Measurements from ENCODE around the gene PRDM16.
A peak's percentile ranks its signal among the peaks of the same experiment; 100 is the strongest.

Gene PRDM16

GRCh38 chr1:3089490-3089889 lies 20.5 kb downstream of the PRDM16 start:
- H3K27ac ChIP-seq: no peak overlapping the region
- peaks cover 48% of the 10 kb centered on the region for H3K27me3 ChIP-seq
- H3K4me1 ChIP-seq: peaks cover 21% of the 10 kb centered on the region
- no peak overlapping the region for H3K9ac ChIP-seq
- no peak for TF ChIP-seq Cebpa-rat (IDR thresholded peaks at IDR 0.05)
- no peak overlapping the region for H3K4me3 ChIP-seq
- H3K4me2 ChIP-seq: no peak overlapping the region
- H3K9me3 ChIP-seq: no peaks in the 10 kb centered on the region
- H4K20me1 ChIP-seq: peaks cover 43% of the 10 kb centered on the region
- no peaks in the 10 kb centered on the region for H3K36me3 ChIP-seq

GRCh38 chr1:3091334-3091733 lies 22.3 kb downstream of the PRDM16 start:
- Histone ChIP-seq H3K9me3 (no peaks in the 10 kb centered on the region), H3K27ac (no peak overlapping the region), H3K27me3 (peaks cover 48% of the 10 kb centered on the region), H3K36me3 (no peaks in the 10 kb centered on the region), H4K20me1 (peaks cover 48% of the 10 kb centered on the region), H3K4me2 (no peak overlapping the region), H3K4me1 (peaks cover 33% of the 10 kb centered on the region), H3K4me3 (no peak overlapping the region), H3K9ac (no peak overlapping the region)
- TF ChIP-seq Cebpa-rat (IDR thresholded peaks at IDR 0.05): no peak

- Histone ChIP-seq H3K9ac (no peak overlapping the region), H3K36me3 (no peaks in the 10 kb centered on the region), H3K4me1 (peaks cover 41% of the 10 kb centered on the region), H4K20me1 (peaks cover 60% of the 10 kb centered on the region), H3K4me3 (no peak overlapping the region), H3K27me3 (peaks cover 57% of the 10 kb centered on the region), H3K9me3 (no peaks in the 10 kb centered on the region), H3K4me2 (no peak overlapping the region), H3K27ac (no peak overlapping the region)
- TF ChIP-seq Cebpa-rat (IDR thresholded peaks at IDR 0.05): no peak
These were observed 23.5 kb downstream of the PRDM16 start for GRCh38 chr1:3092530-3092929.

- no peaks in the 10 kb centered on the region for H3K9me3 ChIP-seq
- peak overlapping the region; percentile 55 for H3K4me2 ChIP-seq
- peaks cover 47% of the 10 kb centered on the region for H3K4me1 ChIP-seq
- H3K36me3 ChIP-seq: no peaks in the 10 kb centered on the region
- H3K27me3 ChIP-seq: peaks cover 73% of the 10 kb centered on the region
- no peak for TF ChIP-seq Cebpa-rat (IDR thresholded peaks at IDR 0.05)
- H3K27ac ChIP-seq: no peak overlapping the region
- H3K9ac ChIP-seq: no peak overlapping the region
- H3K4me3 ChIP-seq: no peak overlapping the region
- peaks cover 76% of the 10 kb centered on the region for H4K20me1 ChIP-seq
These were observed 25.1 kb downstream of the PRDM16 start for GRCh38 chr1:3093898-3094626.

- no peak overlapping the region for H3K9ac ChIP-seq
- H3K27me3 ChIP-seq: peaks cover 83% of the 10 kb centered on the region
- H3K4me2 ChIP-seq: no peak overlapping the region
- H3K4me3 ChIP-seq: no peak overlapping the region
- H4K20me1 ChIP-seq: peaks cover 77% of the 10 kb centered on the region
- no peak overlapping the region for H3K27ac ChIP-seq
- TF ChIP-seq Cebpa-rat (IDR thresholded peaks at IDR 0.05): no peak
- no peaks in the 10 kb centered on the region for H3K36me3 ChIP-seq
- peaks cover 47% of the 10 kb centered on the region for H3K4me1 ChIP-seq
- H3K9me3 ChIP-seq: no peaks in the 10 kb centered on the region
These were observed 26.1 kb downstream of the PRDM16 start for GRCh38 chr1:3094863-3095780.

GRCh38 chr1:3096345-3096744 lies 27.3 kb downstream of the PRDM16 start:
- Histone ChIP-seq H3K9ac (no peak overlapping the region), H3K4me2 (peak overlapping the region; percentile 39), H3K27me3 (peaks cover 89% of the 10 kb centered on the region), H3K27ac (no peak overlapping the region), H3K36me3 (no peaks in the 10 kb centered on the region), H3K4me3 (no peak overlapping the region), H3K4me1 (peaks cover 47% of the 10 kb centered on the region), H3K9me3 (no peaks in the 10 kb centered on the region), H4K20me1 (peaks cover 76% of the 10 kb centered on the region)
- no peak for TF ChIP-seq Cebpa-rat (IDR thresholded peaks at IDR 0.05)

GRCh38 chr1:3097231-3097630 lies 28.2 kb downstream of the PRDM16 start:
- peaks cover 47% of the 10 kb centered on the region for H3K4me1 ChIP-seq
- no peak for TF ChIP-seq Cebpa-rat (IDR thresholded peaks at IDR 0.05)
- H3K36me3 ChIP-seq: no peaks in the 10 kb centered on the region
- peaks cover 74% of the 10 kb centered on the region for H4K20me1 ChIP-seq
- peaks cover 86% of the 10 kb centered on the region for H3K27me3 ChIP-seq
- no peak overlapping the region for H3K9ac ChIP-seq
- no peak overlapping the region for H3K4me3 ChIP-seq
- no peaks in the 10 kb centered on the region for H3K9me3 ChIP-seq
- peak overlapping the region; percentile 54; the same call in 1 of the 2 replicates for H3K4me2 ChIP-seq
- no peak overlapping the region for H3K27ac ChIP-seq

GRCh38 chr1:3097861-3098260 lies 28.9 kb downstream of the PRDM16 start:
- TF ChIP-seq Cebpa-rat (IDR thresholded peaks at IDR 0.05): no peak

GRCh38 chr1:3099861-3100260 lies 30.9 kb downstream of the PRDM16 start:
- no peaks in the 10 kb centered on the region for H3K36me3 ChIP-seq
- H3K4me1 ChIP-seq: peaks cover 43% of the 10 kb centered on the region
- no peak overlapping the region for H3K4me2 ChIP-seq
- no peak for TF ChIP-seq Cebpa-rat (IDR thresholded peaks at IDR 0.05)
- H3K9ac ChIP-seq: no peak overlapping the region
- no peak overlapping the region for H3K4me3 ChIP-seq
- no peaks in the 10 kb centered on the region for H3K9me3 ChIP-seq
- H4K20me1 ChIP-seq: peaks cover 54% of the 10 kb centered on the region
- peaks cover 70% of the 10 kb centered on the region for H3K27me3 ChIP-seq
- no peak overlapping the region for H3K27ac ChIP-seq

More at GRCh38 chr1:3097861-3098260, 28.9 kb downstream of the PRDM16 start:
- H3K4me3 ChIP-seq: no peak overlapping the region
- peaks cover 72% of the 10 kb centered on the region for H4K20me1 ChIP-seq
- no peaks in the 10 kb centered on the region for H3K36me3 ChIP-seq
- no peak overlapping the region for H3K27ac ChIP-seq
- peak overlapping the region; percentile 54 for H3K4me2 ChIP-seq
- H3K9ac ChIP-seq: no peak overlapping the region
- H3K9me3 ChIP-seq: no peaks in the 10 kb centered on the region
- H3K4me1 ChIP-seq: peaks cover 47% of the 10 kb centered on the region
- H3K27me3 ChIP-seq: peaks cover 86% of the 10 kb centered on the region

All from BLaER1 (cell line).